Neural progenitor cell (in vitro differentiated cells): Measurements from ENCODE around the gene SPOCK1. TPM values are rescaled to one million over a fixed set of nuclear protein-coding genes. Genes with fewer than 3 reads are reported as not detected.

Experiments used
- DNase-seq: peaks from one replicate; pipeline ENCODE4 v3.0.0-alpha.2; 2016; ENCODE audit warnings: low spot score
- H2AFZ ChIP-seq: fragments of 200-600 bp; sonication (generic); replicated peaks from 2 replicates; pipeline ENCODE4 v1.6.1; 2016; ENCODE audit warnings: antibody characterized with exemption
- H3F3A ChIP-seq: fragments of 200-600 bp; sonication (generic); 2 replicates; pipeline ENCODE4 v1.6.1; 2016; ENCODE audit warnings: antibody characterized with exemption, low read depth
- H3K27ac ChIP-seq: fragments of 200-600 bp; sonication (generic); 2 replicates; pipeline ENCODE4 v1.5.1; 2016; ENCODE audit warnings: mild to moderate bottlenecking
- H3K27me3 ChIP-seq: fragments of 200-600 bp; sonication (generic); 2 replicates; pipeline ENCODE4 v1.6.1; 2016; ENCODE audit warnings: mild to moderate bottlenecking, moderate library complexity
- H3K36me3 ChIP-seq: fragments of 200-600 bp; sonication (generic); 2 replicates; pipeline ENCODE4 v1.5.1; 2016
- H3K4me1 ChIP-seq: fragments of 200-600 bp; sonication (generic); 2 replicates; pipeline ENCODE4 v1.6.1; 2016; ENCODE audit warnings: mixed run types
- H3K4me2 ChIP-seq: fragments of 200-600 bp; sonication (generic); 2 replicates; pipeline ENCODE4 v1.6.1; 2016
- H3K4me3 ChIP-seq: fragments of 200-600 bp; sonication (generic); 2 replicates; pipeline ENCODE4 v1.5.1; 2016
- H3K79me2 ChIP-seq: fragments of 200-600 bp; sonication (generic); 2 replicates; pipeline ENCODE4 v1.6.1; 2016; ENCODE audit warnings: low read depth
- H3K9ac ChIP-seq: fragments of 200-600 bp; sonication (generic); 2 replicates; pipeline ENCODE4 v1.6.1; 2016
- H3K9me3 ChIP-seq: fragments of 200-600 bp; sonication (generic); 2 replicates; pipeline ENCODE4 v1.5.1; 2016; ENCODE audit warnings: low read depth
- H4K20me1 ChIP-seq: fragments of 200-600 bp; sonication (generic); 2 replicates; pipeline ENCODE4 v1.6.1; 2016; ENCODE audit warnings: low read depth
- H3K27ac Mint-ChIP-seq: 3 replicates; pipeline ENCODE4 v1.8.0; 2021; ENCODE audit warnings: mixed read lengths
- H3K27me3 Mint-ChIP-seq: 2 replicates; pipeline ENCODE4 v1.8.0; 2022; ENCODE audit warnings: low read depth, mild to moderate bottlenecking, inconsistent platforms, moderate library complexity, mixed read lengths; ENCODE audit not compliant: insufficient read depth
- H3K36me3 Mint-ChIP-seq: 3 replicates; pipeline ENCODE4 v1.8.0; 2021; ENCODE audit warnings: mixed read lengths
- H3K4me1 Mint-ChIP-seq: 3 replicates; pipeline ENCODE4 v1.8.0; 2021; ENCODE audit warnings: mixed read lengths
- H3K4me3 Mint-ChIP-seq: 3 replicates; pipeline ENCODE4 v1.8.0; 2021; ENCODE audit warnings: mild to moderate bottlenecking, moderate library complexity, mixed read lengths
- H3K9me3 Mint-ChIP-seq: 3 replicates; pipeline ENCODE4 v1.8.0; 2020; ENCODE audit warnings: mixed read lengths
- EZH2 ChIP-seq: fragments of 200-600 bp; sonication (generic); IDR thresholded peaks from 2 replicates; pipeline ENCODE4 v1.6.1; 2017; ENCODE audit warnings: antibody characterized with exemption, mild to moderate bottlenecking, moderate library complexity
- EZH2phosphoT487 ChIP-seq: fragments of 200-600 bp; sonication (generic); IDR thresholded peaks from 2 replicates; pipeline ENCODE4 v1.6.1; 2017; ENCODE audit warnings: antibody characterized with exemption
- total RNA-seq: library from RNA; depleted of rRNA; stranded (reverse); fragments of >200 nt; gene quantifications from 2 replicates; pipeline ENCODE4 v1.2.3, GENCODE V29; 2015; ENCODE audit warnings: low replicate concordance
- TF ChIP-seq, protein P1 (sequence below): fragments of 200-600 bp; sonication (generic); IDR thresholded peaks from 2 replicates; pipeline ENCODE4 v1.5.1; 2017; ENCODE audit warnings: antibody characterized with exemption, mild to moderate bottlenecking

The SPOCK1 gene
- total RNA-seq, 1 donor from 2014 or later: 6.9 TPM

DNA sequence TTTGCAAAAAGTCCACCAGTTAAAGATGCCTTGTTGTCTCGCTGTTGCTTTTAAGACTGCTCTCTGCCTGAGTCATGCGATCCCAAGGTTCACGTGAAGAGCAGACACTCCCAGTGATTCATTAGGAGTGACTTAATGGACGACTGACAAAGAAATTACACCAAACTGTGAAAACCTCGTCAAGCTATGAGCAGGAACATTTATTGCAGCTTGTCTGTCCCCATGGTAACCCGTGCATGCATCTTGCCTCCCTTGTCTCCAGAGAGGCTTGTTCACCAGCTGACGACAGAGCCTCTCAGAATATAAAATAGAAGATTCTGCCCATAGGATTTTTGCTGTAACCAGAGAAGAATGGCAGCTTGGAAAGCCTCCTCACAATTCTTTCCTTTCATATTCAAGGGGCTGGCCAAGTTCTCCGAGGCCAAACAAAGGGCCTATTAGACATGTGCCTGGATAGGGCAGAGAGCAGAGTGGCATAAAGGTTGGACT, 352.7 kb downstream of the SPOCK1 start:
- Histone ChIP-seq H4K20me1 (no peaks in the 10 kb centered on the region), H3K79me2 (no peaks in the 10 kb centered on the region), H3K4me2 (no peak overlapping the region), H3K36me3 (no peaks in the 10 kb centered on the region), H2AFZ (no peak overlapping the region), H3K9me3 (no peaks in the 10 kb centered on the region), H3K9ac (no peak overlapping the region), H3K4me3 (no peak overlapping the region), H3F3A (no peaks in the 10 kb centered on the region), H3K4me1 (peaks cover 9% of the 10 kb centered on the region), H3K27ac (no peak overlapping the region), H3K27me3 (no peaks in the 10 kb centered on the region)
- peak overlapping the region; percentile 39 for H3K4me3 Mint-ChIP-seq
- peaks cover 56% of the 10 kb centered on the region for H3K4me1 Mint-ChIP-seq
- H3K36me3 Mint-ChIP-seq: no peaks in the 10 kb centered on the region
- no peak for TF ChIP-seq EZH2phosphoT487
- TF ChIP-seq EZH2: no peak
- TF ChIP-seq, protein P1, sequence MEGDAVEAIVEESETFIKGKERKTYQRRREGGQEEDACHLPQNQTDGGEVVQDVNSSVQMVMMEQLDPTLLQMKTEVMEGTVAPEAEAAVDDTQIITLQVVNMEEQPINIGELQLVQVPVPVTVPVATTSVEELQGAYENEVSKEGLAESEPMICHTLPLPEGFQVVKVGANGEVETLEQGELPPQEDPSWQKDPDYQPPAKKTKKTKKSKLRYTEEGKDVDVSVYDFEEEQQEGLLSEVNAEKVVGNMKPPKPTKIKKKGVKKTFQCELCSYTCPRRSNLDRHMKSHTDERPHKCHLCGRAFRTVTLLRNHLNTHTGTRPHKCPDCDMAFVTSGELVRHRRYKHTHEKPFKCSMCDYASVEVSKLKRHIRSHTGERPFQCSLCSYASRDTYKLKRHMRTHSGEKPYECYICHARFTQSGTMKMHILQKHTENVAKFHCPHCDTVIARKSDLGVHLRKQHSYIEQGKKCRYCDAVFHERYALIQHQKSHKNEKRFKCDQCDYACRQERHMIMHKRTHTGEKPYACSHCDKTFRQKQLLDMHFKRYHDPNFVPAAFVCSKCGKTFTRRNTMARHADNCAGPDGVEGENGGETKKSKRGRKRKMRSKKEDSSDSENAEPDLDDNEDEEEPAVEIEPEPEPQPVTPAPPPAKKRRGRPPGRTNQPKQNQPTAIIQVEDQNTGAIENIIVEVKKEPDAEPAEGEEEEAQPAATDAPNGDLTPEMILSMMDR: no peak
- peak overlapping the region; percentile 85 for H3K27ac Mint-ChIP-seq
- no peak for DNase-seq
- H3K27me3 Mint-ChIP-seq: peaks cover 8% of the 10 kb centered on the region
- H3K9me3 Mint-ChIP-seq: no peaks in the 10 kb centered on the region

DNA sequence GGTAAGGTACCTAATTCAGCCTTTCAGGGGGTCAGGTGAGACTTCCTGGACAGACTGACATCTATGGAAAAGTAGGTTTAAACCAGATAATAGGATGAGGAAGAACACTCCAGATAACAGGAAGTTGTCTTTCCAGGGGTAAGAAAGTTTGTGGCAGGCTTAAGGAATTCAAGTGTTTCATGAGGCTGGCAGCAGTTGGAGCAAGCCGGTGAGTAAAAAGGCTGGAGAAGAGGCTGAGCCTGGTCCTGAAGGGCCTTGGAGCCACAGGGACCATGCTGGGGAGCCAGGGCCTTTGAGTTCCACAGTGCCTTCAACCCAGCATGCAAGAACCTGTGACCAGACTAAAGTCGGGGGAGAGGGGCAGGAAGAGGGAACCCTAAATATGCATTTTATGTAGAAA, 353.4 kb downstream of the SPOCK1 start:
- Histone ChIP-seq H3K4me2 (no peak overlapping the region), H3K79me2 (no peaks in the 10 kb centered on the region), H3K9me3 (no peaks in the 10 kb centered on the region), H3K36me3 (no peaks in the 10 kb centered on the region), H3K4me1 (peaks cover 9% of the 10 kb centered on the region), H3K4me3 (no peak overlapping the region), H2AFZ (no peak overlapping the region), H4K20me1 (no peaks in the 10 kb centered on the region), H3K27ac (no peak overlapping the region), H3K9ac (no peak overlapping the region), H3F3A (no peaks in the 10 kb centered on the region), H3K27me3 (no peaks in the 10 kb centered on the region)
- peaks cover 59% of the 10 kb centered on the region for H3K4me1 Mint-ChIP-seq
- no peak for DNase-seq
- H3K36me3 Mint-ChIP-seq: no peaks in the 10 kb centered on the region
- TF ChIP-seq EZH2phosphoT487 (no peak), EZH2 (no peak)
- TF ChIP-seq, protein P1: no peak
- no peak overlapping the region for H3K4me3 Mint-ChIP-seq
- no peaks in the 10 kb centered on the region for H3K9me3 Mint-ChIP-seq
- H3K27me3 Mint-ChIP-seq: peaks cover 6% of the 10 kb centered on the region
- peak overlapping the region; percentile 85 for H3K27ac Mint-ChIP-seq

DNA sequence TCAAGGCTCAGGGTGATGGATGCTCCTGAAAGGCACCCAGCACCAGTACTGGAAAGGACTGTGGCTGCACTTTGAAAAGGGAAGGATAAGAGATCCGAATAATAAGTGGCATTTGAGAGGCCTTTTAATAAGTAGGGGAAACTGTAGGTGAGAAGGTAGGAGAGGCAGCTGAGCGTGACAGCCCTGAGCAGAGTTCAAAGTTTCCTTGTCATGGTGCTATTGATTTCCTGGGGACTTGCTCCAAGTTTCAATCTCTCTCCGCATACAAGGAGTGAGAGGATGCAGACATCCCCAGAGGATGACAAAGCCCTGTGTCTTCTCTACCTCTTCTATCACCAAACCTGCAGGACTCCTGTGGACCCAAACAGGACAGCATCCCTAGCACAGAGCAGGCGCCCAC, 354.5 kb downstream of the SPOCK1 start:
- Mint-ChIP-seq H3K36me3 (no peaks in the 10 kb centered on the region), H3K4me3 (no peak overlapping the region), H3K4me1 (peaks cover 59% of the 10 kb centered on the region), H3K27ac (no peak overlapping the region), H3K9me3 (no peaks in the 10 kb centered on the region), H3K27me3 (peaks cover 2% of the 10 kb centered on the region)
- H3K4me3 ChIP-seq: no peak overlapping the region
- H4K20me1 ChIP-seq: no peaks in the 10 kb centered on the region
- no peaks in the 10 kb centered on the region for H3K36me3 ChIP-seq
- H3F3A ChIP-seq: no peaks in the 10 kb centered on the region
- H3K27ac ChIP-seq: no peak overlapping the region
- H3K9me3 ChIP-seq: no peaks in the 10 kb centered on the region
- peaks cover 9% of the 10 kb centered on the region for H3K4me1 ChIP-seq
- H3K79me2 ChIP-seq: no peaks in the 10 kb centered on the region
- H3K4me2 ChIP-seq: no peak overlapping the region
- TF ChIP-seq EZH2phosphoT487 (no peak), EZH2 (no peak)
- TF ChIP-seq, protein P1: no peak
- H3K9ac ChIP-seq: no peak overlapping the region
- H3K27me3 ChIP-seq: no peaks in the 10 kb centered on the region
- H2AFZ ChIP-seq: no peak overlapping the region
- DNase-seq: no peak
